Endothelial cell of umbilical vein (primary cell): ENCODE measurements around the gene LRFN2. TPM values are rescaled to one million over a fixed set of nuclear protein-coding genes. Genes with fewer than 3 reads are reported as not detected.

Experiments used
- BruUV-seq: library from RNA; stranded (reverse); fragments of 400-500 nt; replicated peaks from 2 replicates; lab custom pipeline; 2021; lab: Mats Ljungman, UMichigan
- CTCF ChIA-PET: fragments of 300-600, 350-600 bp; sonication (Branson Sonifier 250); formaldehyde crosslinking; loops from one replicate; lab custom pipeline; 2021; ENCODE audit warnings: antibody characterized with exemption, inconsistent platforms; lab: Charles Lee
- POLR2A ChIA-PET: fragments of 300-600, 350-600 bp; sonication (Branson Sonifier 250); formaldehyde crosslinking; loops from one replicate; lab custom pipeline; 2021; ENCODE audit warnings: antibody characterized with exemption, inconsistent platforms; lab: Charles Lee
- DNase-seq: peaks from one replicate; pipeline ENCODE4 v3.0.0-alpha.2; 2011; ENCODE audit warnings: low read depth, low spot score
- FAIRE-seq: peaks from 2 replicates; lab custom pipeline; 2011; peaks lifted over from hg19 to GRCh38; lab: Jason Lieb, UNC
- H2AFZ ChIP-seq: 2 replicates; pipeline ENCODE4 v1.6.0; 2012; ENCODE audit warnings: low read depth, low read length, control low read depth, inconsistent platforms
- H3K27ac ChIP-seq: 2 replicates; pipeline ENCODE4 v1.5.1; 2011; ENCODE audit warnings: low read depth, mild to moderate bottlenecking, control low read depth, low read length, moderate library complexity; ENCODE audit not compliant: insufficient read depth
- H3K27me3 ChIP-seq, 2 experiments: 2 replicates each; pipeline versions ENCODE4 v1.6.0 to v1.6.1; 2011; ENCODE audit warnings: low read length in 2 of 2, mixed read lengths in 1 of 2; ENCODE audit not compliant: control insufficient read depth in 2 of 2, insufficient read depth in 2 of 2
- H3K36me3 ChIP-seq, 2 experiments: 2 replicates in 1 of 2; 3 replicates in 1 of 2; pipeline ENCODE4 v1.5.1; 2011; ENCODE audit warnings: low read length in 2 of 2, mild to moderate bottlenecking in 1 of 2, moderate library complexity in 1 of 2; ENCODE audit not compliant: control insufficient read depth in 2 of 2, insufficient read depth in 2 of 2; ENCODE audit errors: extremely low read depth in 1 of 2
- H3K4me1 ChIP-seq: 3 replicates; pipeline ENCODE4 v1.5.1; 2011; ENCODE audit warnings: mild to moderate bottlenecking, low read length; ENCODE audit not compliant: control insufficient read depth, insufficient read depth; ENCODE audit errors: extremely low read depth
- H3K4me2 ChIP-seq: 2 replicates; pipeline ENCODE4 v1.6.1; 2011; ENCODE audit warnings: low read length, control low read depth, mixed read lengths; ENCODE audit not compliant: insufficient read depth
- H3K4me3 ChIP-seq, 3 experiments: fragments of 200-600 bp in 1 of 3; sonication (generic), shearing (Covaris generic) in 1 of 3; replicated peaks in 1 of 3; 2 replicates each; pipeline ENCODE4 v1.5.1; 2011 to 2016; ENCODE audit warnings: control low read depth in 3 of 3, low read length in 3 of 3, mild to moderate bottlenecking in 2 of 3, inconsistent platforms in 1 of 3, low read depth in 1 of 3, moderate library complexity in 1 of 3; ENCODE audit not compliant: insufficient read depth in 1 of 3
- H3K79me2 ChIP-seq: 2 replicates; pipeline ENCODE4 v1.6.0; 2012; ENCODE audit warnings: low read length, inconsistent platforms; ENCODE audit not compliant: control insufficient read depth, insufficient read depth
- H3K9ac ChIP-seq: replicated peaks from 2 replicates; pipeline ENCODE3; 2011; ENCODE audit warnings: low read length, control low read depth; ENCODE audit not compliant: insufficient read depth; ENCODE audit errors: extremely low read depth
- H3K9me1 ChIP-seq: replicated peaks from 3 replicates; pipeline ENCODE4 v1.6.0; 2011; ENCODE audit warnings: mild to moderate bottlenecking, low read length; ENCODE audit not compliant: control insufficient read depth, insufficient read depth; ENCODE audit errors: extremely low read depth
- H3K9me3 ChIP-seq: replicated peaks from 2 replicates; pipeline ENCODE4 v1.5.1; 2012; ENCODE audit warnings: low read length, inconsistent platforms; ENCODE audit not compliant: control insufficient read depth, insufficient read depth
- H4K20me1 ChIP-seq: replicated peaks from 2 replicates; pipeline ENCODE3; 2011; ENCODE audit warnings: mild to moderate bottlenecking, low read length; ENCODE audit not compliant: control insufficient read depth, insufficient read depth; ENCODE audit errors: extremely low read depth
- EZH2 ChIP-seq: IDR thresholded peaks from 2 replicates; pipeline ENCODE4 v1.6.1; 2012; ENCODE audit warnings: borderline replicate concordance, low read depth, mild to moderate bottlenecking, moderate library complexity, low read length, inconsistent platforms; ENCODE audit not compliant: severe bottlenecking
- FOS ChIP-seq: IDR thresholded peaks from 2 replicates; pipeline ENCODE4 v1.6.1; 2011; ENCODE audit warnings: mild to moderate bottlenecking, low read length, moderate library complexity, borderline replicate concordance; ENCODE audit not compliant: insufficient read depth
- GATA2 ChIP-seq: IDR thresholded peaks from 2 replicates; pipeline ENCODE4 v1.7.0; 2011; ENCODE audit warnings: low read depth, mild to moderate bottlenecking, moderate library complexity, mixed read lengths, low read length; ENCODE audit not compliant: insufficient read length, insufficient read depth
- JUN ChIP-seq: IDR thresholded peaks from 2 replicates; pipeline ENCODE4 v1.6.1; 2011; ENCODE audit warnings: borderline replicate concordance, low read depth; ENCODE audit not compliant: insufficient read length, insufficient read depth
- MAX ChIP-seq: IDR thresholded peaks from 2 replicates; pipeline ENCODE4 v1.6.1; 2011; ENCODE audit not compliant: insufficient read depth, insufficient read length
- MYC ChIP-seq: IDR thresholded peaks from one replicate; pipeline ENCODE4 v1.6.1; 2011; ENCODE audit warnings: mild to moderate bottlenecking, low read depth, low read length
- POLR2A ChIP-seq: IDR thresholded peaks from 2 replicates; pipeline ENCODE4 v1.6.1; 2012; ENCODE audit warnings: low read depth, mild to moderate bottlenecking, control low read depth, low read length
- POLR2AphosphoS5 ChIP-seq: IDR thresholded peaks from 2 replicates; pipeline ENCODE4 v1.6.1; 2012; ENCODE audit warnings: low read depth, mild to moderate bottlenecking, control low read depth, low read length, moderate library complexity; ENCODE audit not compliant: insufficient read depth
- dilution Hi-C: fragments of 300-500 bp; cut with MboI; formaldehyde crosslinking; loops from one replicate; pipeline ENCODE4 v1.15.0; 2019; ENCODE audit warnings: low sequenced_read_pairs; ENCODE audit not compliant: extremely low pct_ligation_motif_present
- intact Hi-C: fragments of 100-400 bp; cut with micrococcal nuclease; formaldehyde crosslinking; loops from one replicate; pipeline ENCODE4 v1.10.0; 2022
- polyA plus RNA-seq, 4 experiments: library from polyadenylated mRNA; depleted of rRNA in 3 of 4; stranded (reverse) in 3 of 4; unstranded in 1 of 4; fragments of >200 nt; gene quantifications; 2 replicates each; pipeline versions ENCODE4 v1.2.1 to v1.2.3, GENCODE V29; 2011 to 2012; ENCODE audit warnings: missing spikeins in 1 of 4
- total RNA-seq: library from RNA; stranded (reverse); gene quantifications from 2 replicates; pipeline ENCODE4 v1.2.3, GENCODE V29; 2021
- TF ChIP-seq, protein P1 (sequence below), 2 donors: IDR thresholded peaks; 1 replicate in 1 of 2; 2 replicates in 1 of 2; pipeline ENCODE4 v1.5.1; 2011; ENCODE audit warnings: low read length in 2 of 2, mild to moderate bottlenecking in 2 of 2, moderate library complexity in 2 of 2, control low read depth in 1 of 2, inconsistent platforms in 1 of 2, low read depth in 1 of 2; ENCODE audit not compliant: insufficient read depth in 1 of 2; ENCODE audit errors: extremely low read depth in 1 of 2

LRFN2 gene
- total and polyA plus RNA-seq, 2 donors (not counting 3 experiments of a cell fraction or from before 2014, with no cell fraction given), result not detected

DNA sequence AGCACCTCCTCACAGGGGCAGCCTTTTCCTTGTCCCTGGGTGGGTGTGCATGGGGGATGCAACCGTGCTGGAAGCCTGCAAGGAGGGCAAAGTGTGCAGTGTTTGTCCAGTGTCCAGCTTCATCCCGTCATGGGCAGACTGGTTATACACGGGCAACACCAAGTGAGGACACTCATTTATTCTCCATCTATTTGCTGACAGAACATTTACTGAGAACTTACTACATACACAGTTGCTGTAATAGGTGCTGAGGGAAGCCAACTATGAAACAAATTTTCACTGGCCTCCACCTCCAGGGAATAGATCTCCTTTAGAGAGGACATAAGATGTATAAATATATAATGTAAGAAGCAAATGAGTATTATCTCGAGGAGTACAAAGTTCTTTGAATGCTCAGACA, 136.7 kb downstream of the LRFN2 start:
- no peaks in the 10 kb centered on the region for H3K9me1 ChIP-seq
- TF ChIP-seq GATA2 (no peak), MYC (no peak), MAX (no peak), EZH2 (no peak), FOS (no peak), JUN (no peak), POLR2A (no peak), POLR2AphosphoS5 (no peak)
- TF ChIP-seq, protein P1, sequence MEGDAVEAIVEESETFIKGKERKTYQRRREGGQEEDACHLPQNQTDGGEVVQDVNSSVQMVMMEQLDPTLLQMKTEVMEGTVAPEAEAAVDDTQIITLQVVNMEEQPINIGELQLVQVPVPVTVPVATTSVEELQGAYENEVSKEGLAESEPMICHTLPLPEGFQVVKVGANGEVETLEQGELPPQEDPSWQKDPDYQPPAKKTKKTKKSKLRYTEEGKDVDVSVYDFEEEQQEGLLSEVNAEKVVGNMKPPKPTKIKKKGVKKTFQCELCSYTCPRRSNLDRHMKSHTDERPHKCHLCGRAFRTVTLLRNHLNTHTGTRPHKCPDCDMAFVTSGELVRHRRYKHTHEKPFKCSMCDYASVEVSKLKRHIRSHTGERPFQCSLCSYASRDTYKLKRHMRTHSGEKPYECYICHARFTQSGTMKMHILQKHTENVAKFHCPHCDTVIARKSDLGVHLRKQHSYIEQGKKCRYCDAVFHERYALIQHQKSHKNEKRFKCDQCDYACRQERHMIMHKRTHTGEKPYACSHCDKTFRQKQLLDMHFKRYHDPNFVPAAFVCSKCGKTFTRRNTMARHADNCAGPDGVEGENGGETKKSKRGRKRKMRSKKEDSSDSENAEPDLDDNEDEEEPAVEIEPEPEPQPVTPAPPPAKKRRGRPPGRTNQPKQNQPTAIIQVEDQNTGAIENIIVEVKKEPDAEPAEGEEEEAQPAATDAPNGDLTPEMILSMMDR (IDR thresholded peaks at IDR 0.05; ENCODE audit: extremely low read depth in 1 of 2, insufficient read depth in 1 of 2, low read depth in 1 of 2, low read length in 2 of 2), result no peak
- no peak overlapping the region for H3K27ac ChIP-seq
- no peaks in the 10 kb centered on the region for H3K79me2 ChIP-seq
- H4K20me1 ChIP-seq, result no peaks in the 10 kb centered on the region
- no peaks in the 10 kb centered on the region for H3K27me3 ChIP-seq
- no peak overlapping the region for H3K9ac ChIP-seq
- no peak overlapping the region for H3K4me2 ChIP-seq
- H3K36me3 ChIP-seq, result no peaks in the 10 kb centered on the region
- dilution Hi-C loops (no loop called here), intact Hi-C loops (no loop called here)
- ChIA-PET POLR2A (no interaction called here), CTCF (no interaction called here)
- H3K9me3 ChIP-seq, result no peaks in the 10 kb centered on the region
- no TSS peak for BruUV-seq
- no peaks in the 10 kb centered on the region for H3K4me1 ChIP-seq
- H3K4me3 ChIP-seq, result no peak overlapping the region
- H2AFZ ChIP-seq, result no peak overlapping the region
- DNase-seq (no peak), FAIRE-seq (no peak)
